A549 treated with DMSO at 1 μM for 4 hours (cell line): ENCODE measurements around the gene ANKRD39. TPM values are rescaled to one million over a fixed set of nuclear protein-coding genes. Genes with fewer than 3 reads are reported as not detected.

Experiments
- total RNA-seq: library from RNA; stranded (reverse); fragments of 200-300 nt; extraction: Qiagen RNA extraction; gene quantifications from 5 replicates; pipeline ENCODE4 v1.2.3, GENCODE V29; 2022; ENCODE audit warnings: low read depth

The ANKRD39 gene, protein sequence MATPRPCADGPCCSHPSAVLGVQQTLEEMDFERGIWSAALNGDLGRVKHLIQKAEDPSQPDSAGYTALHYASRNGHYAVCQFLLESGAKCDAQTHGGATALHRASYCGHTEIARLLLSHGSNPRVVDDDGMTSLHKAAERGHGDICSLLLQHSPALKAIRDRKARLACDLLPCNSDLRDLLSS
- 19.0 to 23.7 TPM (median 20.5 TPM) in 5 replicates for total RNA-seq

DNA sequence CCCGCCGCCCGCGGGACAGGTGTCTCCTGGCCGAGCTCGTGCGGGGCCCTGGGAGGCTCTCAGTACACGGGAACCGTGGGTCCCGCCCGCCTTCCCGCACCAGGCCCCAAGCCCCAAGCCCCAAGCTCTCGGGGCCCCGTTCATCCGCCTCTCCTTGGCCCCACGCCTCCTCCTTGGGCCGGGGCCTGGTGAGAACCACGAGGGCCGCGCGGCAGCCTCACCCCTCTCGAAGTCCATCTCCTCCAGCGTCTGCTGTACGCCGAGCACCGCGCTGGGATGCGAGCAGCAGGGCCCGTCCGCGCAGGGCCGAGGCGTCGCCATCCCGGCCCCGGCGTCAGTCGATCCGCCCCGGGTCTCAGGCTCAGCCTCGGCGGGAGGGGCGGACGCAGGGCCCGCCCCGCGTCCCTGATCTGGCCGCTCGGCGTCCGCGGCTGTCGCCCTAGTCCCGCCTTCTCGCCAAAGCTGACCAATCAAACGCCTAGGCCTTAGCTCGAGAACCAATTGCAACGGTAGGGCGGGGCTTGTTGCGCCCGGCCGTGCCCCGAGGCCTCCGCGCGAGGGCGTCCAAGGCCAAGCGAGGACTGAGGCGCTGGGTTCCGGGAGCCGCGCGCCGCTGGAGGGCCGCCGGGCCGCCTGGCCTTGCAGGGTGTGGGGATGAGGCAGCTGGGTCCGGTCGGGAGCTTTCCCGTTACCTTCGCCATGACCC is at the start of gene ANKRD39:
ANKRD39 (minus strand) TSS at position 350 of the 706 bp plus-strand sequence; CDS start at position 321, 29 bp downstream.

GRCh38 chr2:96869822-96870625 is 12.2 kb upstream of the ANKRD39 start, which contains the start of gene SEMA4C:
Gene SEMA4C (minus strand): TSS chr2:96870080. CDS start chr2:96867886, 2,194 bp downstream.

GRCh38 chr2:96843538-96844268 is 14.1 kb downstream of the ANKRD39 start, which contains the start of gene ANKRD23:
Gene ANKRD23 (minus strand): TSS chr2:96844021. CDS start chr2:96843992, 29 bp downstream.

GRCh38 chr2:96816127-96816835 is 41.5 kb downstream of the ANKRD39 start, which contains the start of gene CNNM3:
Gene CNNM3 (plus strand): TSS chr2:96816268. CDS start chr2:96816278, 10 bp downstream.

Other genes starting within 250 kb of the ANKRD39 start
- gene KANSL3, start 219.7 kb downstream of the ANKRD39 start, total RNA-seq: 32.0 to 37.2 TPM (median 34.1 TPM) in 5 replicates
- 0.02 TPM in 1 of 5 replicates, not detected in the others for gene FER1L5, start 215.3 kb downstream of the ANKRD39 start, total RNA-seq
- 19.8 to 26.3 TPM (median 25.3 TPM) in 5 replicates for gene LMAN2L, start 118.0 kb downstream of the ANKRD39 start, total RNA-seq
- gene CNNM4, start 97.1 kb downstream of the ANKRD39 start, total RNA-seq: 15.3 to 21.0 TPM (median 18.7 TPM) in 5 replicates
- gene CNNM3, start 41.7 kb downstream of the ANKRD39 start, total RNA-seq: 11.8 to 16.4 TPM (median 16.0 TPM) in 5 replicates
- gene ANKRD23, start 14.0 kb downstream of the ANKRD39 start, total RNA-seq: 1.3 to 2.5 TPM (median 1.8 TPM) in 5 replicates
- 18.2 to 25.6 TPM (median 21.5 TPM) in 5 replicates for gene SEMA4C, start 12.1 kb upstream of the ANKRD39 start, total RNA-seq
- not detected in 5 replicates for gene FAM178B, start 128.6 kb upstream of the ANKRD39 start, total RNA-seq
- gene FAHD2B, start 236.9 kb upstream of the ANKRD39 start, total RNA-seq: 10.8 to 12.7 TPM (median 11.6 TPM) in 5 replicates